Activated T-cell treated with anti-CD3 and anti-CD28 coated beads for 4 hours (primary cell): ENCODE measurements around the gene TGFA.

Experiments used
- DNase-seq: peaks from one replicate; pipeline ENCODE4 v3.0.0-alpha.2; 2020

The TGFA gene

GRCh38 chr2:70461414-70461813 lies 92.2 kb downstream of the TGFA start:
- DNase-seq: no peak

DNA sequence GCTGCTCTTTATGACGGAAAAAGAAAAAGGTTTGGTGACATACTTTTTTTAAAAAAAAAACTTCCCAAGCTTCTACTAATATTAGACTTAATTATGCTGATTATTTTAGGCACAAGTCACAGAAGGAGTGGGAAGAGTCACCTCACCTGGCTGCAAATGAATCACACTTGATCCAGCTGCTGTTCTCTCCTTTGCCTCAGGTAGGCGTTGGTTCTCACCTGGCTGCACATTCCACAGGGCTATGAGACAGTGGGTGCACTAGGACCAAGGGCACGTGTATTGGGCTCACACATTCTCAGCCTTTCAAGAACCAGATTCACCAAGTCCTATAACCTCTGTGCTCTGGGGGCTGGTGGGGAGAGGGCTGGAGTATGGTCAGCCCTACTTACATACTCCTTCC lies 93.3 kb downstream of the TGFA start:
- no peak for DNase-seq

GRCh38 chr2:70458661-70459060 lies 95.0 kb downstream of the TGFA start:
- no peak for DNase-seq

DNA sequence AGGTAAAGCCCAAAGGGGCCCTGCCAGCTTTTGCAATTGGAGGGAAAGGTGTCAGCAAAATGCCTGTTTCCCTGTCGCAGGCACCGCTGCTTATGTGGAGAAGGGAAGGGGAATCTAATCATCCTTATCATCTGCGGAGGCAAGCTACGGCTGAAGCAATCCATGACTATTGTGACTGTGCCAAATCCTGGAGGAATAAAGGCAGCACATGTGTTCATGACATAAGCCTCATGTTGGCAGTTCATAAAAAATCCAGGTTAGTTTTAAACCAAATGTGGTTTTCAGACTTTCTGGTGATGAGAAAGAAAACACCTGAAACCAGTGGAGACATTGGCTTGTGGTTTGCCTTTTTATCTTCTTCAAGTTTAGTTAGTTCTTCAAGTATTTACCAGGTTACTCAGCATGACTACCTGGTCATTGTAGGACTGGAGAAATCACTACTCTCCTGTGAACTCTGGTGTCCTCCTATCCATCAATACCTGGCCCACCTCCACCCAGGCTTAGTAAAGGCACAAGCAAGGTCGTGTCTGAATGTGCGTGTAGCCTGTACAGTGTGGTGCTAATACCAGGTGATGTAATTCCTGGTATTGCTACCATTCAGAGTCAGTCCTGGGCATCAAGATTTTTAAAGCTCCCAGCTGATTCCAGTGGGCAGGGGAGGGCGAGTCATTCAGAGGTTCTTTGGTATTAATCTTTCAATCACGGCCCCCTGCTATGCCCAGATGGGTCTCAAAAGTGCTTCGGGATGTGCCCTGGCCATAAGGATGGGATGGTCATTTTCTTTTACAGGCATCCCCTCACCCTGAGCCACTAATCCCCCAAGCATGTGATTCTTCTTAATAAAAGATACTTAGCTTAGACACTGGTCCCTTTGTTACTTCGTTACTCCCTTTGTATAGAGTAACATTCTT lies 96.8 kb downstream of the TGFA start:
- DNase-seq: no peak

DNA sequence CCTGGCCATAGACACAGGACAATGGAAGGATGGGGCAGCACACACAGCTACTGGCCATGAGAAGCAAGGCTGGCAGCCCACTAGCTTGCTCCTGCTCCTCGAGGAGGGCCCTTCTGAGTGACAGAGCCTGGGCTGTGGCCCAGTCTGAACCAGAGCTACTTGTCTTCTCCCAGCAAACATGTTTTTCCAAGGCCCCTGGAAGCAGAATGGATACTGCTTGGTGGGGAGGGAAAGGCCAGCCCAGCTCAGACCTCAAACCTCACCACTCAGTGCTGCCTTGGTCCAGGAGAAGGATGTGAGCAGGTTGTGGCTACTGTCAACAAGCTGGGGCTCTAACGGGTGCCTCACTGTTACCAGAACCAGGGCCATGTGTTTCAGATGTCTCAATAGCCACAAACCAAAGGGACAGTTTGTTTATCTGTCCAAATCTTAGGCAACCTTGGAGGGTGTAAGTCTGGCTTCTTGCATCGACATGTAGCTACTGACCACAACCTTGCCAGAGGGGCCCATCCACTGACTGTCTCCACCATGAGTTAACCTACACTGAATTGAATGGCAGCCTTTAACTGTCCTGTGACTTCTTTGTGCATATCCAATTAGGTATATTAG lies 98.6 kb downstream of the TGFA start:
- no peak for DNase-seq

GRCh38 chr2:70450641-70451250 lies 102.9 kb downstream of the TGFA start:
- DNase-seq: no peak

DNA sequence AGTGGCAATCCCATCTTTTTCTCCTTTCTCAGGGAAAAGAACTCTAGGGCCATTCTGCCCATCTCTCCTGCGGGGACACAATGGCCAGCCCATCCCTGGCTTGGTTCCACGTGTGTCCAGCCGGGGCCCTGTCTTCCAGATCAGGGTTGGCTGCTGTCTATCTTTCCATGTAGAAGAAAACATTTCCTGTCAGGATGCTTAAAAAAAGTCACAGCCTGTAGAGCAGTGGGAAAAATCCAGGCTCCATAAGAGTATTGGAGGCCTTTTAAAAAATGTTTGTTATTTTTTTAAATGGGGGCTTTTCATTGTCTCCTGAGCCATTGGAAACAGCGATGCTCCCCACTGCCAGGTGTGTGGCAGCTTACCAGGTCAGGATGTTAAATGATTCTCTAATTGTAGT lies 105.6 kb downstream of the TGFA start:
- DNase-seq: no peak

DNA sequence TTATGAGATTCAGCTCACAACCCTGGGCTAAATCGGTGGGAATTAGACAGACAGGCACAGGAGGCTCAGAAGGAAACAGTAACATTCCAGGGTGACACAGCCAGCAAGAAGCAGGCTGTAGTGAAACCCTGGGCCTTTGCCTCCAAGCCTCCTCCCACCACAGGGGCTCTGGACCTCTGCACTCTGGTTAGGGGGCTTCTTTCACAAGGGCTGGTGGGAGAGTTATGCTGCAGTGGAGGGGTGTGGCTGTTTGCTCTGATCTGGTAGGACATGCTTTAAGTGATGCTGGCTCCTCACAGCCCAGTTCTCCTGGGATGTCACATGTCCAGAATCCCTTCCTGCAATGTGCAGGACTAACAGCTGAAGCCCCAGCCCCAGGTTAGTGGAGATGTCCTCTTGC lies 109.9 kb downstream of the TGFA start:
- DNase-seq: no peak

DNA sequence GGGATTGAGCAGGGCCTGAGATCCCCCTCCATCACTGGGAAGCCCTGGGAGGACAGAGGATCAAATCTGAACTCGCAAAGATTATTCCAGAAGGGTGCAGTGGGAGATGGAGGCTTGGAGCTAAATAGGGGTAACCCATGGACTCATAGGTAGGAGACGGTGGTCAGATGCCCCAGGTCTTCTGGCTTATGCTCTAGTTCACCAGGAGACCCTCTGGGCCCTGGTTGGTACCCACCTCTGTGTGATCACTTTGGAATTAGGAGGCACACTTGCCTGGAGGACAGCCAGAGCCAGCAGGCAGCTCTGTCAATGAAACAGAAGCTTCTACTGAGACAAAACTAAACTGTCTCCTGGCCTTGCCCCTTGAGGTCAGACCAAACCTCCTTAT lies 110.6 kb downstream of the TGFA start:
- no peak for DNase-seq

DNA sequence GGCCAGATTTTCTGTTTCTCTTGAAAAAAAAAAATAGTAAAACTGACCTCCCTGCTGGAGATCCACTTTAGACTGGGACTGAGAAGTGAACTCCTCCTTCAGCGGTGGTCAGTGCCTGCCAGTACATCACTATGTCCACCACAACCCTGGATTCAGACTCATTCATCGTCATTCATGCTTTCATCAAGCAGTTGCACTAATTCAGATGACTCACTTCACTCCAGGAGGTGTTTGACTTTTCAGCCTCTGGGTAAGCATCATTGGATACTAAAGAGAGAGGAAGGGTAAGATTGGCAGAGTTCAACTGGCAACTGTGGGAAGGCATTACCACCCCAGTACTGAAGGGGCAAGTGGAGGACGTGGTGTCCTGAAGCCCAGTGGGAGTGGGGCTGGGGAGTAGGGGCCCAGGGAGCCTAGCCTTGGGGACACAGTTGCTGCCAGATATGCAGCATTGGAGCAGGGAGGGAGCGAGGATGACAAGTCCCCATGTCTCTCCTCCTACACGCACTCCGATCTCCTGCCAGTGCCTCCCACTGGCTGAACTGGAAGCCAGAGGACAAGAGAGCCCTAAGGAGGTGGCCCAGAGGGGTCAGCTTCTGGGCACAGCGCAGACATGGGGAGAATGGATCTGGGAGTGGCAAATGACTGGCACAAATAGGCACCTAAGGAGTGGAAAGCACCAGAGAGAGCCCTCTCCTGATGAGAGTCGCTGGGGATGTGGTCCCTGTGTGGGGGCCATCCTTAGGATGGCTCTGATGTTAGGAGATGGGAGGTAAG lies 111.1 kb downstream of the TGFA start:
- no peak for DNase-seq

DNA sequence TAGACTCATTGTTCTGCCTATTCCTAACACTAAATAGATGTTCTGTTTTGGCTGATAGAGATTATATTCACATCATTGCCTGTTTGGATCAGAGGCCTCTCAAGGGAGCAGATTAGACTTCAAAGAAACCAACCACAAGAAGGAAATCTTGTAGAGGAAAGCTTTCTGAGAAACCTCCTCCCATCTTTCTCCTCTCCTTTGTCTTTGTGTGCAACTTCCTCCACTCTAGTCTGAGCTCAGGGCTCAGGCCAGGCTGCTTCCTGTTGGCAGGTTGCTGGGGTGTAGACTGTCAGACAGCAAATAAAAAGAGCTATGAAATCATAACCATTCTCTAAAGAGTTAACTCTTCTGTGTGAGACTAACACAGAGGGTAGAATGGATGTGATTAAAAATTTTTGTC lies 113.0 kb downstream of the TGFA start:
- no peak for DNase-seq

- no peak for DNase-seq
Measured at GRCh38 chr2:70435138-70435537, 118.5 kb downstream of the TGFA start.

DNA sequence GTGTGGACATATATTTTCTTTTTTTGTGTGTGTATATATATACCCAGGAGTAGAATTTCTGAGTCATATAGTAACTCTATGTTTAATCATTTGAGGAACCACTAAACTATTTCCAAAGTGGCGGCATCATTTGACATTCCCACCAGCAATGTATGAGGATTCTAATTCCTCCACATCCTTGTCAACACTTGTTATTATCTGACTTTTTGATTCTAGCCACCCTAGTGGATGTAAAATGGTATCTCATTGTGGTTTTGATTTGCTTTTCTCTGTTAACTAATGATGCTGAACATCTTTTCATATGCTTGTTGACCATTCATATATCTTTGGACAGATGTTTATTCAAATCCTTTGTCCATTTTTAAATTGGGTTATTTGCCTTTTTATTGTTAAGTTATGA lies 120.3 kb downstream of the TGFA start:
- DNase-seq: no peak

DNA sequence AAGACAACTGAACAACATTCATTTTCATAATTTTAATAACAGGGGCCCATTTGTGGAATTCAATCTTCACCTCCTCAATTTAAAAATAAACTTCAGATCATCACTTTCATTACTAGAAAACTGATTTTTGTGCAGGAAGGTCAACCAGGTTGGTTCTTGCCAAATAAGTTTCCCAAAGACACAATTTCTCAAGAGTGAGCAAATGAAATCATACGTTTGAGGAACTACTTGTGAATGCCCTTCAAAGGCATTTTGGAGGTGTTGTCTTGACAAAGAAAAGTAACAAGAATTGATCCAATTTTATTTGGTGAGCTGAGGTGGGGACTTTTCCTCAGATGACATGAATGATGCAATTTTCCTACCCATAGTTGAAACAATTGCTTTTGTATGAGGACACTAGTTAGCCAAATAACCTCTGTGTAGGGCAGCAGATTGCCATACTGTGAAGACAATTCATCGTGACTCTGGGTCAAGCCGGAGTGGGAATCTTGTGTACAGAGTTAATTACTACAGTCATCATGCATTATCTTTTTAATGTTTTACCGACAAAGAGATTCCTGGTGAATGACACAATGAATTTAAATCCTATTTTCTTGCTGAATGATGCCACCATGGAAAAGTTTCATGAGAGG lies 121.8 kb downstream of the TGFA start:
- DNase-seq: no peak

DNA sequence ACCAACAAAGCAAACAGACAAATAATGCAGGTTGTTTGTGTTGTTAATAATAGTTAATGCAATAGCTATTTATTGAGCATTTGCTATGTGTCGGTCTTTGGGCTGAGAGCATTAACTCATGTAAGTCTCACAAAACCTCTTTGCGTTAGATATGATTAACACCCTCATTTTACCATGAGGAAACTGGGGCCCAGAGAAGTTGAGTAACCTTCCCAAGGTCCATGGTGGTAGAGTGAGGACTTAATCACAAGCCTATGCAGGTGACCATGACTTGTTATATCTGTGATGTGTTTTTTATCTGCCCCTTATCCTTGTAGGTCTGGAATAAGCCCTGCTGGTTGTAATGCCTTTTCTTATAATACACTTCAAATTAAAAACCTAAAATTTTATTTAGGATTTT lies 127.3 kb downstream of the TGFA start:
- no peak for DNase-seq

- DNase-seq: no peak
Measured at GRCh38 chr2:70425682-70426301, 127.8 kb downstream of the TGFA start.

DNA sequence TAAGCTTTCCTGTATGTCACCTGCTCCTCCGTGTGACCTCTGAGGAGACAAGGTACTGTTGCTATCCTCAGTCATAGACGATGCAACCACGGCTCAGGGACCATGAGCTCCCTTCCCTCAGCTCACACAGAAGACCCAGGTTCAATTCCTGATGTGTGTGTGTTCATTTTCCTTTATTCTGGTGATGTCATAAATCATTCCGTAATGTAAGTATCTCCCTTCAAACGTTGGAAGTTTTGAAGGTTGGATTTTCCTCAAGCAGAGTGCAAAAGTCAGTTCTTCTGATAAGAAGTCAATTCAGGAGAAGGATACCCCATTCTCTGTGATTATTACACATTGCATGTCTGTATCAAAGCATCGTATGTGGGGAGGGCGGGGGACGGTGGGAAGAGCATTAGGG lies 132.9 kb downstream of the TGFA start:
- no peak for DNase-seq

- DNase-seq: no peak
Measured at GRCh38 chr2:70420143-70420542, 133.5 kb downstream of the TGFA start.

DNA sequence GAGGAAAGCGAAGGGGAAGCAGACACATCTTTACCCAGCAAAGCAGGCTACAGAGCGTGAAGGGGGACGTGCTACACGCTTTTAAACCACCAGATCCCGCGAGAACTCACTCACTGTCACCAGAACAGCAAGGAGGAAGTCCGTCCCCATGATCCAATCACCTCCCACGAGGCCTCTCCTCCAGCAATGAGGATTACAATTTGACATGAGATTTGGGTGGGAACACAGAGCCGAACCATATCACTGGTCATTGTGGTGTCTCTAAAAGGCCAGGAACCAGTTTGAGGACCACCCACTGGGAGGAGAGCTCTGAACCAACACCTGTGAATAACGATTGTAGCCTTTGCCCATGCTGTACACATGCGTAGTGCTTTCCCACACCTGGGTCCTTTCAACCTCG lies 135.1 kb downstream of the TGFA start:
- DNase-seq: no peak

GRCh38 chr2:70417011-70417410 lies 136.6 kb downstream of the TGFA start:
- DNase-seq: no peak

DNA sequence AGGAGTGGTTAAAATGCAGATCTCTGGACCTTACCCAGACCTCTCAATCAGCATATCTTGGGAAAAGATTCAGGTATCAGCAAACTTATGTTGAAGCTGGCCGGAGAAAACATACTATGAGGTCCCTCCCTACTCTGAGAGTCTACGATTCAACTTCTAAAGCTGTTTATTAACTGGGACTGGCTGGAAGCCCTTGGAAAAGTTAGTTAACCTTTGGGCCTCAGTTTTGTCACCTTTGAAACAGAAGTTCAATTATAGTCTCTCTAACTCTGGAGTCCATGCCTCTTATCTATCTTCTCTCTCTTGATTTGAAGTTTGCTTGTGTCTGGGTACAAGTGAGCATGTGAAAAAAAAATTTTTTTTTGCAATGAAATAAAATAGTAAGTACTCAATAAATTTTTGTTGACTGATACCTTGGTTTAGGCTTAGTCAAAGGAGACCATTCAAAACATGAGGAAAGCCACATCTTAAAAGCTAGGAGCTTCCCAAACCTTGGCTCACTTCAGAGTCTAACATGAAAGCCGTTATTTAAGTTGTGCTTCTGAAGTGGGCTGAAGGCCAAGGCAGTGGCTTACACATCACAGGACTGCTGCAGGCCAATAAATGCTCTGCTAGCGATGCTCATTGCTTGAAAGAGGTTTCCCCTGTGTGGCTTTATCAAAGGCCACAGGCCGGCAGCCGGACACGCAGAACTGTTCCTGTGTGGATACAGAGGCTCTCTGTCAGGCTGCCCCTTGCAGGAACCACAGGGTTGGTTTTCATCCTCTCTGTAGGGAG lies 141.1 kb downstream of the TGFA start:
- DNase-seq: no peak
